GM19043 (cell line): ENCODE data around the gene EXOSC2.

ENCODE experiments used
- ATAC-seq: cut with Tn5 transposase; IDR thresholded peaks from one replicate; pipeline ENCODE4 v1.9.1; 2021; ENCODE audit warnings: low read depth; ENCODE audit not compliant: unreplicated experiment

The EXOSC2 gene

DNA sequence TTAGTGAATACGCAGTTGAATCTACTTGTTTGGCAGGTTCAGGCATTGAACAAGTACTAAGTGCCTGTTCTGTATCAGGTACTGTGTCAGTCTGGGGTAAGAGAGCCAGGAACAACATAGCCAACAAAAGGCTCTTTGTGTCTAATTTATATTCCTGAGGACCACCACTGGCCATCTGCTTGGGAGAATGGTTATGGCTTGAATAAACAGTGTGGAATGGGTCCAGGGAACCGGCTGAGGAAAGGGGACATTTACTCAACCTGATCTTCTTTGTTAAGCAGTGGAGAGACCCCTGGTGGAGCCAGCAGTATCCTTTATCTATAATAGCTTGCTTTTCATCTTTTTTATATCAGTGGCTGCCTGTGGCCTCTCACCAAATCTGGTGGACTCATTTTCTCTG, 38.6 kb downstream of the EXOSC2 start:
- no peak for ATAC-seq

DNA sequence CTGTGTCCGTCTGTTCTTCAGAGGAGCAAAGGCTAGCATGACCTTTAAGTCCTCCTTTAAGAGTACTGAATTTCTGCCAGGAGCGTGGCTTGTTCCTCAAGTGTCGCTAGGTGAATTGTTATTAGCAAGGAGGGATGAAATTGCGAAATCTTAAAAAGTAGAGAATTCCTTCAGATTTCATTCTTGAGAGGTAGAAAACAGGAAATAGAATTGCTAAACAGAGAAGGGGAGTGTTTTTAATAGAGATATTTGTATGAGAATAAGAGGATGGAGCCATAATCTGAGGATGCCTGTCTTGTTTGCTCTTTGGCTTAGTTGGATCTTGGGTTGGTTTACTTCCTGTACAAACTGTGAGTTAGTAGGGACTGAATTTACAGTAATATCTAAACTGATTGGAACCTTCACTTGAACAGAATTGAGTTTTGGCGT, 39.2 kb downstream of the EXOSC2 start:
- ATAC-seq = no peak

DNA sequence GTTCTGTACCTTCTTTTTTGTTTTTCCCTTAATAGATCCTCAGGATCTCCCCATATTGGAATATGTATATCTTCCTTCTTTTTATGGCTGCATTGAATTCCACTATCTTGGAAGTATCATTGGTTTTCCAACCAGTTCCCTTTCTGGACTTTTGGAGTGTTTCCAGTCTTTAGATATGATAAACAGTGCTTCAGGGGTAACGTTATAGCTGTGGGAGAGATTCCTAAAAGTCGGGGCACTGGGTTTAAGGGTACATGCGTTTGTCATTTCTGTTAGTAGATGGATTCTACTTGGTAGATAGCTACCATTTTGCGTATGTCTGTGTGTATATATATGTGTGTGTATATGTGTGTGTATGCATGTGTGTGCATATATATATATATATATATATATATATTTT, 42.0 kb downstream of the EXOSC2 start:
- ATAC-seq = no peak

DNA sequence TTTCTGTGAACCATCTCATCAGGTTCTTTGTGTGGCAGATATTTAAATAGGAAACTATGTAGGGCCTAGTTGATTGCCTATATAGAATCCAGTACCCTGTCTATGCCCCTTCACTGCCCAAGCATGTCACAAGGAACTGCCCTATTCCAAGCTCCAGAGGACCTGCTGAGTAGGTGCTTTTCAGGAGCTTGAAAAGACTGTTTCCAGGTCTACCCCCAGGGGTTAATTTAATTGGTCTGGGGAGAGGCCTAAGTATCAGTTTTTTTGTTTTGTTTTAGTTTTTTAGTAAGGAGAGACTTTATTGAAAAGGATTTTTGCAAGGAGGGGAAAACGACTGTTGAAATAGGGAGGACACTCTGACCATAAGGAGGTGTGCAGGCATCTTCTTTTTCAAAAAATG, 43.3 kb downstream of the EXOSC2 start:
- ATAC-seq = no peak

DNA sequence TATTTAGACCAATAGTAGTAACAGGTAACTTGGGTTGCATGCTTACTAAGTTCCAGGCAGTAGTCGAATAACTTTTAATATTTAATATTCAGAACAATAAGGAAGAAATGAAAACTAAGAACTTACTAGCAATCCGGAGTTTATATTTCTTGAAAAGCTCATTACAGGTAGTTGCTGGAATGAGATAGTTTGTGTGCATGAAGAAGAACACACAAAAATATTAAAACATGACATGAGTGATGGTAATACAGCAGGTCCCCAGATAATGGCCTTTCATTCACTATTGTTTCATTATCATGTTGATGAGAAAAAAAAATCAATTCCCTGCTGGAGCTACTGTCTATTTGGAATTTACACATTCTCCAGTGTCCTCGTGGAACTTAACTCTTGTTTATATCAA, 44.7 kb downstream of the EXOSC2 start:
- no peak for ATAC-seq

DNA sequence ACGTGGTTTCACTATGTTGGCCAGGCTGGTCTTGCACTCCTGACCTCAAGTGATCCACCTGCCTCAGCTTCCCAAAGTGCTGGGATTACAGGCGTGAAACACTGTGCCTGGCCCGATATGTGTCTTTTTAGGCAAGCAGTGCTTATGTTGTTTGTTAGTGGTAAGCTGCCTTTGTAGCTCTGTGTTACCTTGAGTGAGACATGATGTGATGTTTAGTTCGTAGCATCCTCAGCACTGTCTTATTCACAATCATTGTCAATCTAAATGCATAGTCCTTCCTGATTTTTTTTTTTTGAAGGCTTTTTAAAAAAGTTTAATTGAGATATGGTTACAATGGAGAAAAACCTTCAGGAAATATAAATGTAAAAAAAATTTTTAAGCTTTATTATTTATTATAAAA, 45.5 kb downstream of the EXOSC2 start:
- no peak for ATAC-seq

DNA sequence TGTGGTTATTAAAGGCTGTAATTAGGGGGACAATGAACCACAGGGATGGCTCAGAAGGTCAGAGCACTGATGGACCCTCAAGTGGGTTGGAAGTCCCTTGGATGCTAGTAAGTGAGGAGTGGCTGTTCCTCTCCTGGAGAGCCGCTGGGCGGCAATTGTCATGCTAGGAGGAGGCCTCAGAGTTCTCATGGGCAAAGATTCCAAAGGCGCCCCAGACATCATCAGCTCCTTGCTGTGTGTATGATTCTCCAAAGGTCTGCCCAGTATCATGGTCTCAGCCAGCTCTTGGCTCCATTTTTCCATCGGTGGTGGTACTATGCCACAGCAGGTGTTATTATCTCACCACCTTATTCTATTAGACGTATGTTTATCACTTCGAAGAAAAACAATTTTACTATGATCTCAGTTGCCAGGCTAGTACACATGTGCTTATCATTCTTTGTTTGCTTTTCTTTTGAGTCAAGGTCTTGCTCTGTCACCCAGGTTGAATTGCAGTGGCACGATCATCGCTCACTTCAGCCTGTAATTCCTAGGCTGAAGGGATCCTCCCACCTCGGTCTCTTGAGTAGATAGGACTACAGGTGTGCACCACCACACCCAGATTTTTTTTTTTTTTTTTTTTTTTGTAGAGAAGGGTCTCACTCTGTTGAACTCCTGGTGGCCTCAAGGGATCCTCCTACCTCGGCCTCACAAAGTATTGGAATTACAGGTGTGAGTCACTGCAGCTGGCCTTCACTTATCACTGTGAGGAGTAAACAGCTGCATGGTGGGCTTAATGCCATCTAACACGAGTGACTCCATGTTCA, 46.8 kb downstream of the EXOSC2 start:
- no peak for ATAC-seq

DNA sequence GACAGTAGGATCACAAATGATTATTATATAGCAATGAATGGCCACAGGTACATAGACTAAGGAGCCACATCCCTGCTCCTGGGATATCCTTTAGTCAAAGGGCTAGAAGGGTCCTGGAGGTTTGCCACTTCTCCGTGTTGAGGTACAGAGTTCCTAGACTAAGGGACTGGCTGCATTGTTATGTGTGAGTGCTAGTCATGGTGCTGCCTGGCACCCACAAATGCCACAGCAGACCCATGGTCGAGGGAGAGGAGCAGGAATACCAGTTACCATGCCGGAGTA, 47.4 kb downstream of the EXOSC2 start:
- ATAC-seq = no peak

DNA sequence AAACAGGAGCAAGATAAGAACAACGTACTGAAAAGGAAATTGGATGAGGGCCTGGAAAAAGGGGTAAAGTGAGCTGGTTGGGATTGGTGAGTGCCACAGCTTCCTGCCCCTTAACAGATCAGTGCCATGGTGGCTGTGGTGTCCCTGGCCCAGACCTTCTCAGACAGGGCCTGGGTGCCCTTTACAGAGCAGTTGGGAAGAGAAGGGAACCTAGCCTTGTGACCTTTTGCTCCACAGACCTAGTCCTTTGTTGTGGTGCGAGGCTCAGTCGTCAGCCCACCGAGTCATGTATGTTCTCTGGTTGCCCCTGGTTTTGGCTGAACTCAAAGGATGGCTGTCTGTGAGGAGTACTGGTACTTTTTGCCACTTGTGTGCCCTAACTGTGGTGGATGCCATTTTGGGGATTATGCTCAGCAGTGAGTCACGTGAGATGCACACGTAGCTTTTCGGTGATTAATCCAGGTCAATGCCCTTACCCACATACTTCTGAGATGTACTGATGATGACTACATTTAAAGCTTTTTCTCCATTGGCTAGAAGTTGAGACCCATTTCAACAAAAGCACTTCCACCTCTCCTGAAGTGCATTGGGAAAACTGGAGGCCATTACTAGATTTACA, 48.4 kb downstream of the EXOSC2 start:
- ATAC-seq = no peak

DNA sequence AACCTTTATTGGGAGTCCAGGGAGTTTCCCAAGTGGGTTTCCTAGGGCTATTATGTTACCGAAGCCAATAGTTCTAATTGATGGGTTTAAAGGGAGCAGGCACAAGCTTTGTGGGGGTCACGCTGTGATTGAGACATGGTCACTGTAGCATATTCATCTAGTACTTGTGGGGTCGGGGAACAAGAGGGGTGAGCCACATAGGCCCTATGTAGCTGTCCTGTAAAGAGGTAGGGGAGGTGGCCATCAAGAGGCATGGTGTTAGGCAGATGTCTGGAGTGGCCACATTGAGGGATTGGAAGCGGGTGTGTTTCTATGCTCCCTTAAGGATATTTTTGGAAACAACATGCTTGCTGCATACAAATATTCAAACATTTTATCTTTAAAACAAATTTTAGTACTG, 50.1 kb downstream of the EXOSC2 start:
- ATAC-seq = no peak

DNA sequence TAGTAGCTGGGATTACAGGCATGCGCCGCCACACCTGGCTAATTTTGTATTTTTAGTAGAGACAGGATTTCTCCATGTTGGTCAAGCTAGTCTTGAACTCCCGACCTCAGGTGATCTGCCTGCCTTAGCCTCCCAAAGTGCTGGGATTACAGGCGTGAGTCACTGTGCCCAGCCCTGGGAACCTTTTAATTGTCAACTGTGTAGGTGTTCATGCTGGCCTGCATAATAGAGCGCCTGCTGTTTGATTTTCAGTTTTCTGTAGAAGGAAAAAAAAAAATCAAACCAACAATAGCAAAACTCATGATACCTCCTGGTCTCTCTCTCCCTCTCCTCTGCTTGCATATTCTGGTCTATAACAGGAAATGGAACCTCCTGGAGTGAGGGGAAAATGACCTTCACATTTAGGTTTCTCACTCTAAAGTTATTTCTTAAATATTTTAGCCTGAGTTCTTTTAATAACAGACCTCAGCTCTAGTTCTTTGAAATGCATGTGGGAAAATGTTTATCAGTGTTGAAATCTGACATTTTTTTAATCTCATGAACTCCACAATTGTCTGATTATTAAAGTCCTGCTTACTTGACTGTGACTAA, 51.7 kb downstream of the EXOSC2 start:
- ATAC-seq = no peak

DNA sequence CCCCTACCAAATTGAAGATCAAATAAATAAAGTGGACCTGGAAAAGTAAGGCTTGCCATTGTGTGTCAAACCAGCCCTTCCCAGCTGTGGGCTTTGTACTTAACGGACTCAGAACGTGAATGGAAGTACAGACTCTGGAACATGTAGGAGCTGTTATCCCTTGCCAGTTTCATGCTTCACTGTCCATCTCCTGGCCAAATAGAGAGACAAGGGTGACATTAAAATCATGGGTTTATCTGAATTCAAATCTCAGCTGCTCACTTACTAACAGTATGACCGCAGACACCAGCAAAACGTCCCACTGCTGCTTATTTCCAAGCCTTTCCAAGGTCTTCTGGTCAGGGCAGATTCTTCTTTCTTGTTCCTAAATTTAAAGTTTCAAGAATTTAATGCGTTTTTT, 52.2 kb downstream of the EXOSC2 start:
- no peak for ATAC-seq

DNA sequence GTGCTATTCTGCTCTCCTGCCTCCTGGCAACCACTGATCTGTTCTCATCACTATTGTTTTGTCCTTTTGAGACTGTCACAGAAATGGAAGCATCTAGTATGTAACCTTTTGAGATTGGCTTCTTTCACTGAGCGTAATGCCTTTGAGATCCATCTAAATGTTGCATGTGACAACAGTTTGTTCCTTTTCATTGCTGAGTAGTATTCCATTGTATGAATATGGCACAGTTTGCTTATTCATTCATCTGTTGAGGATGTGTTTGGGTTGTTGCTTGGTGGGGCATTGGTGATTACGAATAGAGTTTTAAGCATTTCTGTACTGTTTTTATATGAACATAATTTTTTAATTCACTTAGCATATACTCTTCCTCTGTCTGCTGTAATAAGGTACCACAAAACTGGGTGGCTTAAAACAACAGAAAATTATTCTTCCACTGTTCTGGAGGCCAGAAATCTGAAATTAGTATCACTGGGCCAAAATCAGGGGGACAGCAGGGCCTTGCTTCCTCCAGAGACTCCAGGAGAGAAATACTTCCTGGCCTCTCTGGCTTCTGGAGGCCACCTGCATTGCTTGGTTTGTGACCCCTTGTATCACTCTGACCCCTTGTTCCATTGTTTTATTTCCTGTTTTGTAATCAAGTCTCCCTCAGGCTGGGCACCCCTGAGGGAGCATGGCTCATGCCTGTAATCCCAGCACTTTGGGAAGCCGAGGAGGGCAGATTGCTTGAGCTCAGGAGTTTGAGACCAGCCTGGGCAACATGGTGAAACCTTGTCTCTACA, 53.0 kb downstream of the EXOSC2 start:
- ATAC-seq = no peak

DNA sequence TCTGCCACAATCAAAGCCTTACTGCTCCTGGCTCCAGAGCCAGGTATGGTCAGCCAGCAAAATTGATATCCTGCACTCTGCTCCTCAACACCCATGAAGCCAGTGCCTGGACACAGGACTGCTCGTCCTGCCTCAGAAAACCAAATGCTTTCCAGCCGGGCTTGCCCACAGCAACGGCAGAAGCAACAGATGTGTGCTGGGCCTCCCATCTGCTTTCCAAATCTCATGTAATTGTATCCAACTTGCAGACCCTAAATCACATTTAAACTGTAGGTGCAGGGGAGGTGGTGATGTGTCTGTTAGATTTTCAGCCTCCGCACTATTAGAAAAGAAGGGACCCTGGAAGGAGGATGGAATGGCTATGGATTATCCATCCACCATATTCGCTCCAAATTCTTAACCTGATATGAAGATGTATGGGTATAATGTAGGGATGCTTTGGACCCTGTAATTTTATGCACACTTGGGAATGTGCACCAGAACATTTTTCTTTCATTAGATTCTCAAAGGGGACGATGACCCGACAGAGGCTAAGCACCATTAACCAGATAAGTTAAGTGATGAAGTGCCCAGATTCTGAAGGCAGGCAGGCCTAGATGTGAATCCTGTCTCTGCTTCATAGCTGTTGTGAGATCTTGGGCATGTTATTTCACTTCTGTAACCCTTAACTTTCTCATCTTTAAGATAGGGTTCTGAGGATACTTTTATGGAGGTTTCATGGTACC, 58.2 kb downstream of the EXOSC2 start:
- no peak for ATAC-seq
